ENCODE data around the gene MANBA. TPM values are rescaled to one million over a fixed set of nuclear protein-coding genes. Genes with fewer than 3 reads are reported as not detected.

MANBA gene
- total and polyA plus RNA-seq, 2 of the 4 experiments (the other 2 are of a cell fraction): 11.5 to 17.2 TPM

DNA sequence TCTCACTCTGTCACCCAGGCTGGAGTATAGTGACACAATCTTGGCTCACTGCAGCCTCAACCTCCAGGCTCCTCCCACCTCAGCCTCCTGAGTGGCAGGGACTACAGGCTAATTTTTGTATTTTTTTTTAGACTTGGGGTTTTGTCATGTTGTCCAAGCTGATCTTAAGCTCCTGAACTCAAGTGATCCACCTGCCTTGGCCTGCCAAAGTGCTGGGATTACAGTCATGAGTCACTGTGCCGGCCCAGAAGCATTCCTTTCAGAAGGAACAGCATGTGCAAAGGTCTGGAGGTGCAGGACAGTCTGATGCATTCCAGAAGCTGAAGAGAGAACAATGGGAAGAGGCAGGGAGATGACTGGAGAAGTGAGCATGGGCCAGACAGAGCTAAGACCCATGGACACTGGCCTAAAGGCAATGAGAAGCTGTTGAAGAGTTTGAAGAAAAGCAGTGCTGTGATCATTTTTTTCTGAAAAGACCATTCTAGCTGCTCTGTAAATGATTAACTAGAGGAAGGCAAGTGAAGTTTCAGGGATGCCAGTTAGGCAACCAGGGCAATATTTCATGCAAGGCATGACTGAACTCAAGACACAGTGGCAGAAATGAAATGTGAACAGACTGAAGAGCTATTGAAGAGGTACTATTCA is 43.2 kb downstream of the MANBA start:
- H3K23ac ChIP-seq (ENCODE audit: low read depth, low read length): no peak overlapping the region
- no peaks in the 10 kb centered on the region for H4K20me1 ChIP-seq (ENCODE audit: insufficient read depth, low read length)
- DNase-seq: no peak
- ChIA-PET CTCF (no interaction called here), POLR2A (ENCODE audit: unreplicated experiment) (no interaction called here)
- H2AFZ ChIP-seq (replicated peaks; ENCODE audit: low read length, poor library complexity): no peak overlapping the region
- H3K4ac ChIP-seq (ENCODE audit: low read depth, low read length): no peak overlapping the region
- no peak overlapping the region for H4K5ac ChIP-seq (ENCODE audit: low read depth, low read length)
- no TSS peak for BruUV-seq (replicated peaks)
- no peaks in the 10 kb centered on the region for H3K27me3 ChIP-seq (ENCODE audit: control insufficient read depth, insufficient read depth, low read length)
- 100% methylated on average over 1 of the region's 1 CpG; no CpG with 5 or more reads in 1 of the 2 experiments for WGBS, 2 experiments (ENCODE audit: extremely low coverage in 2 of 2, insufficient read length in 1 of 2)
- H3K27ac ChIP-seq (ENCODE audit: insufficient read depth, low read length): no peak overlapping the region
- no peak overlapping the region for H3K9ac ChIP-seq (ENCODE audit: low read depth, low read length)
- intact Hi-C loops (cut with micrococcal nuclease) (no loop called here), in situ Hi-C loops (cut with MboI; ENCODE audit: low sequenced_read_pairs) (no loop called here), dilution Hi-C loops (cut with HindIII; ENCODE audit: low sequenced_read_pairs, unreplicated experiment) (no loop called here)
- no peaks in the 10 kb centered on the region for H3K9me1 ChIP-seq (ENCODE audit: insufficient read depth, low read length)
- H3K4me1 ChIP-seq (ENCODE audit: control insufficient read depth, insufficient read depth, low read length): peaks cover 4% of the 10 kb centered on the region; the same call in 1 of the 2 replicates
- H2AK5ac ChIP-seq (ENCODE audit: low read depth, low read length): no peak overlapping the region
- no peak overlapping the region for H4K8ac ChIP-seq (ENCODE audit: low read depth in 2 of 2, low read length in 2 of 2)
- no peak overlapping the region for H2BK120ac ChIP-seq (ENCODE audit: low read depth, low read length)
- H3K36me3 ChIP-seq (ENCODE audit: control insufficient read depth, insufficient read depth, low read length): peaks cover 13% of the 10 kb centered on the region
- no peak overlapping the region for H3K18ac ChIP-seq (ENCODE audit: low read depth, low read length)
- TF ChIP-seq, protein P1, sequence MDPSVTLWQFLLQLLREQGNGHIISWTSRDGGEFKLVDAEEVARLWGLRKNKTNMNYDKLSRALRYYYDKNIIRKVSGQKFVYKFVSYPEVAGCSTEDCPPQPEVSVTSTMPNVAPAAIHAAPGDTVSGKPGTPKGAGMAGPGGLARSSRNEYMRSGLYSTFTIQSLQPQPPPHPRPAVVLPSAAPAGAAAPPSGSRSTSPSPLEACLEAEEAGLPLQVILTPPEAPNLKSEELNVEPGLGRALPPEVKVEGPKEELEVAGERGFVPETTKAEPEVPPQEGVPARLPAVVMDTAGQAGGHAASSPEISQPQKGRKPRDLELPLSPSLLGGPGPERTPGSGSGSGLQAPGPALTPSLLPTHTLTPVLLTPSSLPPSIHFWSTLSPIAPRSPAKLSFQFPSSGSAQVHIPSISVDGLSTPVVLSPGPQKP (IDR thresholded peaks at IDR 0.05; ENCODE audit: borderline replicate concordance, low read depth, low read length): no peak
- TF ChIP-seq MXI1 (IDR thresholded peaks at IDR 0.05; ENCODE audit: borderline replicate concordance, low read depth, low read length) (no peak), NFE2L2 (IDR thresholded peaks at IDR 0.05; ENCODE audit: low read depth, low read length) (no peak), RFX5 (IDR thresholded peaks at IDR 0.05; ENCODE audit: low read depth, low read length) (no peak), RAD21 (IDR thresholded peaks at IDR 0.05; ENCODE audit: low read length) (no peak), MAZ (IDR thresholded peaks at IDR 0.05; ENCODE audit: borderline replicate concordance, low read depth, low read length) (no peak), POLR2A (IDR thresholded peaks at IDR 0.05; ENCODE audit: low read depth, low read length) (no peak), RCOR1 (IDR thresholded peaks at IDR 0.05; ENCODE audit: insufficient replicate concordance, low read length) (no peak), FOS (IDR thresholded peaks at IDR 0.05; ENCODE audit: low read depth, low read length) (no peak), MAFK (IDR thresholded peaks at IDR 0.05; ENCODE audit: low read depth, low read length) (no peak), BHLHE40 (IDR thresholded peaks at IDR 0.05; ENCODE audit: low read depth, low read length) (no peak), CEBPB (IDR thresholded peaks at IDR 0.05; ENCODE audit: low read depth, low read length) (no peak), CHD1 (IDR thresholded peaks at IDR 0.05; ENCODE audit: low read depth, low read length) (no peak), SMC3 (IDR thresholded peaks at IDR 0.05; ENCODE audit: low read depth, low read length) (no peak)
- TF ChIP-seq, protein P2, sequence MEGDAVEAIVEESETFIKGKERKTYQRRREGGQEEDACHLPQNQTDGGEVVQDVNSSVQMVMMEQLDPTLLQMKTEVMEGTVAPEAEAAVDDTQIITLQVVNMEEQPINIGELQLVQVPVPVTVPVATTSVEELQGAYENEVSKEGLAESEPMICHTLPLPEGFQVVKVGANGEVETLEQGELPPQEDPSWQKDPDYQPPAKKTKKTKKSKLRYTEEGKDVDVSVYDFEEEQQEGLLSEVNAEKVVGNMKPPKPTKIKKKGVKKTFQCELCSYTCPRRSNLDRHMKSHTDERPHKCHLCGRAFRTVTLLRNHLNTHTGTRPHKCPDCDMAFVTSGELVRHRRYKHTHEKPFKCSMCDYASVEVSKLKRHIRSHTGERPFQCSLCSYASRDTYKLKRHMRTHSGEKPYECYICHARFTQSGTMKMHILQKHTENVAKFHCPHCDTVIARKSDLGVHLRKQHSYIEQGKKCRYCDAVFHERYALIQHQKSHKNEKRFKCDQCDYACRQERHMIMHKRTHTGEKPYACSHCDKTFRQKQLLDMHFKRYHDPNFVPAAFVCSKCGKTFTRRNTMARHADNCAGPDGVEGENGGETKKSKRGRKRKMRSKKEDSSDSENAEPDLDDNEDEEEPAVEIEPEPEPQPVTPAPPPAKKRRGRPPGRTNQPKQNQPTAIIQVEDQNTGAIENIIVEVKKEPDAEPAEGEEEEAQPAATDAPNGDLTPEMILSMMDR (conservative IDR thresholded peaks at IDR 0.05; ENCODE audit: low read depth, low read length): no peak
- TF ChIP-seq, protein P3, sequence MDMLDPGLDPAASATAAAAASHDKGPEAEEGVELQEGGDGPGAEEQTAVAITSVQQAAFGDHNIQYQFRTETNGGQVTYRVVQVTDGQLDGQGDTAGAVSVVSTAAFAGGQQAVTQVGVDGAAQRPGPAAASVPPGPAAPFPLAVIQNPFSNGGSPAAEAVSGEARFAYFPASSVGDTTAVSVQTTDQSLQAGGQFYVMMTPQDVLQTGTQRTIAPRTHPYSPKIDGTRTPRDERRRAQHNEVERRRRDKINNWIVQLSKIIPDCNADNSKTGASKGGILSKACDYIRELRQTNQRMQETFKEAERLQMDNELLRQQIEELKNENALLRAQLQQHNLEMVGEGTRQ (IDR thresholded peaks at IDR 0.05; ENCODE audit: low read depth, low read length): no peak
- no peak overlapping the region for H3K4me3 ChIP-seq (ENCODE audit: insufficient read depth, low read depth, low read length)
- H2BK15ac ChIP-seq (ENCODE audit: low read depth, low read length): no peak overlapping the region
- no peak overlapping the region for H3K56ac ChIP-seq (ENCODE audit: extremely low read depth, insufficient read depth, low read length)
- no peak overlapping the region for H3K14ac ChIP-seq (replicated peaks; ENCODE audit: low read depth, low read length)
- H3K4me2 ChIP-seq (ENCODE audit: low read depth, low read length): no peak overlapping the region
- no peaks in the 10 kb centered on the region for H3K9me3 ChIP-seq (ENCODE audit: control insufficient read depth, insufficient read depth, low read length)
- no peak for ATAC-seq (ENCODE audit: low read depth)
- no peak overlapping the region for H2BK5ac ChIP-seq (ENCODE audit: low read depth, low read length, poor library complexity, severe bottlenecking)
- no peak overlapping the region for H2BK20ac ChIP-seq (ENCODE audit: low read depth, low read length)
- no peak overlapping the region for H2AK9ac ChIP-seq (replicated peaks; ENCODE audit: low read depth, low read length, poor library complexity)
- H3K79me1 ChIP-seq (ENCODE audit: low read depth in 1 of 2, low read length in 2 of 2): no peaks in the 10 kb centered on the region; a peak in 1 of 4 replicates
- no peak overlapping the region for H4K91ac ChIP-seq (ENCODE audit: insufficient read depth, low read depth, low read length)
